Fibroblast of the aortic adventitia (primary cell): ENCODE measurements around the gene HIP1. TPM values are rescaled to one million over a fixed set of nuclear protein-coding genes. Genes with fewer than 3 reads are reported as not detected.

Experiments
- DNase-seq: peaks from one replicate; pipeline ENCODE4 v3.0.0-alpha.2; 2010; ENCODE audit warnings: low read depth
- H3K4me3 ChIP-seq: 2 replicates; pipeline ENCODE4 v1.5.1; 2011; ENCODE audit warnings: low read depth, mild to moderate bottlenecking, control low read depth, low read length, moderate library complexity
- CTCF ChIP-seq: IDR thresholded peaks from 2 replicates; pipeline ENCODE4 v1.5.1; 2011; ENCODE audit warnings: mild to moderate bottlenecking, low read length, control low read depth, inconsistent platforms; ENCODE audit not compliant: insufficient read depth
- total RNA-seq: library from RNA; depleted of rRNA; stranded (reverse); fragments of >200 nt; gene quantifications from 2 replicates; pipeline ENCODE4 v1.2.3, GENCODE V29; 2012; ENCODE audit warnings: low replicate concordance

The HIP1 gene
- total RNA-seq, 1 donor: 9.3 TPM

GRCh38 chr7:75623390-75624133, 115.2 kb downstream of the HIP1 start:
- DNase-seq: no peak
- no peak for TF ChIP-seq CTCF
- no peak overlapping the region for H3K4me3 ChIP-seq

GRCh38 chr7:75621124-75621523, 117.6 kb downstream of the HIP1 start:
- no peak for DNase-seq
- TF ChIP-seq CTCF: no peak
- H3K4me3 ChIP-seq: no peak overlapping the region

- TF ChIP-seq CTCF: no peak
- H3K4me3 ChIP-seq: no peak overlapping the region
- no peak for DNase-seq
Observed at GRCh38 chr7:75619636-75620035, 119.1 kb downstream of the HIP1 start.

GRCh38 chr7:75617634-75618234, 121.0 kb downstream of the HIP1 start:
- no peak for DNase-seq
- no peak overlapping the region for H3K4me3 ChIP-seq
- TF ChIP-seq CTCF: no peak

- TF ChIP-seq CTCF: no peak
- DNase-seq: no peak
- H3K4me3 ChIP-seq: no peak overlapping the region
Observed at GRCh38 chr7:75616421-75617167, 122.1 kb downstream of the HIP1 start.

- no peak overlapping the region for H3K4me3 ChIP-seq
- TF ChIP-seq CTCF: no peak
- no peak for DNase-seq
Observed at GRCh38 chr7:75614401-75614800, 124.3 kb downstream of the HIP1 start.
